ENCODE measurements around the gene DMD.

DNA sequence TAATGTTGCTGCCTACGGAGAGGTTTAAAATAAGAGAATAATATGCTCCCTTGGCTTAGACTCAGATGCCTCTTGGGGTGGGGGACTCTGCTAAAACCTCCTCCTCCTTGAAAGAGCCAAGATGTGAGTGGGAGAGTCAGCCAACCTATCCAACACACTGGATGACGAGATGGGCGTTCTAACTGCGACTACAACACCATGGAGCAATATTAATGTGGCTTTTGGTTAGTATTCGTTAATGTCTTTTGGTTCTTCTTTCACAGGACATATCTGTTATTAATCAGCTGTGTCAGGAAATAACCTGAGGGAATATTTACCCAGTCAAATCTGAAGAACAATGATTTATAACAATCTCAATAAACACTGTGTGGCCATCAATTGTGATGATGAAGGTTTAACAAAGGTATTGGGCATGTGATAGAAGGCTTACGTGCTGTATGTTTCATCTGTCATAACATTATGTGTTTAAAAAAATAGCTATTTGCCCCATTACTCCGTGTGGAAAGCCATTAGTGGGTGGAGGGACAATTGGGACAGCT is 1996.0 kb downstream of the DMD start:
- TF ChIP-seq, protein P1, sequence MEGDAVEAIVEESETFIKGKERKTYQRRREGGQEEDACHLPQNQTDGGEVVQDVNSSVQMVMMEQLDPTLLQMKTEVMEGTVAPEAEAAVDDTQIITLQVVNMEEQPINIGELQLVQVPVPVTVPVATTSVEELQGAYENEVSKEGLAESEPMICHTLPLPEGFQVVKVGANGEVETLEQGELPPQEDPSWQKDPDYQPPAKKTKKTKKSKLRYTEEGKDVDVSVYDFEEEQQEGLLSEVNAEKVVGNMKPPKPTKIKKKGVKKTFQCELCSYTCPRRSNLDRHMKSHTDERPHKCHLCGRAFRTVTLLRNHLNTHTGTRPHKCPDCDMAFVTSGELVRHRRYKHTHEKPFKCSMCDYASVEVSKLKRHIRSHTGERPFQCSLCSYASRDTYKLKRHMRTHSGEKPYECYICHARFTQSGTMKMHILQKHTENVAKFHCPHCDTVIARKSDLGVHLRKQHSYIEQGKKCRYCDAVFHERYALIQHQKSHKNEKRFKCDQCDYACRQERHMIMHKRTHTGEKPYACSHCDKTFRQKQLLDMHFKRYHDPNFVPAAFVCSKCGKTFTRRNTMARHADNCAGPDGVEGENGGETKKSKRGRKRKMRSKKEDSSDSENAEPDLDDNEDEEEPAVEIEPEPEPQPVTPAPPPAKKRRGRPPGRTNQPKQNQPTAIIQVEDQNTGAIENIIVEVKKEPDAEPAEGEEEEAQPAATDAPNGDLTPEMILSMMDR (IDR thresholded peaks at IDR 0.05; ENCODE audit: borderline replicate concordance, extremely low read depth, low read length, poor library complexity, severe bottlenecking): no peak
- no peak for TF ChIP-seq EZH2 (IDR thresholded peaks at IDR 0.05; ENCODE audit: borderline replicate concordance, low read depth, low read length, severe bottlenecking)

Measured in DND-41 (cell line).